ENCODE data around the gene KDM5B.

KDM5B gene

GRCh38 chr1:202691816-202692215 lies 116.4 kb downstream of the KDM5B start:
- no peak overlapping the region for H3K27ac ChIP-seq
- no peak for TF ChIP-seq CTCF (IDR thresholded peaks at IDR 0.05)
- no peak for TF ChIP-seq ZFX (IDR thresholded peaks at IDR 0.05; ENCODE audit: borderline replicate concordance)

GRCh38 chr1:202689493-202690342 lies 118.5 kb downstream of the KDM5B start:
- H3K27ac ChIP-seq = no peak overlapping the region
- no peak for TF ChIP-seq ZFX (IDR thresholded peaks at IDR 0.05; ENCODE audit: borderline replicate concordance)
- TF ChIP-seq CTCF (IDR thresholded peaks at IDR 0.05) = no peak

GRCh38 chr1:202689082-202689481 lies 119.1 kb downstream of the KDM5B start:
- TF ChIP-seq ZFX (IDR thresholded peaks at IDR 0.05; ENCODE audit: borderline replicate concordance) (no peak), CTCF (IDR thresholded peaks at IDR 0.05) (no peak)
- H3K27ac ChIP-seq = no peak overlapping the region

GRCh38 chr1:202688401-202688800 lies 119.8 kb downstream of the KDM5B start:
- H3K27ac ChIP-seq = no peak overlapping the region
- no peak for TF ChIP-seq CTCF (IDR thresholded peaks at IDR 0.05)
- TF ChIP-seq ZFX (IDR thresholded peaks at IDR 0.05; ENCODE audit: borderline replicate concordance) = no peak

GRCh38 chr1:202687798-202688197 lies 120.4 kb downstream of the KDM5B start:
- TF ChIP-seq CTCF (IDR thresholded peaks at IDR 0.05) (no peak), ZFX (IDR thresholded peaks at IDR 0.05; ENCODE audit: borderline replicate concordance) (no peak)
- no peak overlapping the region for H3K27ac ChIP-seq

- no peak overlapping the region for H3K27ac ChIP-seq
- TF ChIP-seq ZFX (IDR thresholded peaks at IDR 0.05; ENCODE audit: borderline replicate concordance) (no peak), CTCF (IDR thresholded peaks at IDR 0.05) (no peak)
These were observed 120.9 kb downstream of the KDM5B start for GRCh38 chr1:202687370-202687769.

- TF ChIP-seq CTCF (IDR thresholded peaks at IDR 0.05) (no peak), ZFX (IDR thresholded peaks at IDR 0.05; ENCODE audit: borderline replicate concordance) (no peak)
- no peak overlapping the region for H3K27ac ChIP-seq
These were observed 122.6 kb downstream of the KDM5B start for GRCh38 chr1:202685641-202686040.
